Fibroblast of pulmonary artery (primary cell): ENCODE data around the gene TNFRSF14.

Experiments used
- DNase-seq: peaks from one replicate; pipeline ENCODE4 v3.0.0-alpha.2; 2010; ENCODE audit warnings: low read depth
- H3K4me3 ChIP-seq: replicated peaks from 2 replicates; pipeline ENCODE4 v1.5.1; 2011; ENCODE audit warnings: low read depth, mild to moderate bottlenecking, control low read depth, low read length, moderate library complexity
- TF ChIP-seq, protein P1 (sequence below): IDR thresholded peaks from 2 replicates; pipeline ENCODE4 v1.5.1; 2011; ENCODE audit warnings: mild to moderate bottlenecking, control low read depth, low read length, inconsistent platforms; ENCODE audit errors: missing control alignments

Gene TNFRSF14

GRCh38 chr1:2596530-2597333, 40.6 kb downstream of the TNFRSF14 start:
- TF ChIP-seq, protein P1, sequence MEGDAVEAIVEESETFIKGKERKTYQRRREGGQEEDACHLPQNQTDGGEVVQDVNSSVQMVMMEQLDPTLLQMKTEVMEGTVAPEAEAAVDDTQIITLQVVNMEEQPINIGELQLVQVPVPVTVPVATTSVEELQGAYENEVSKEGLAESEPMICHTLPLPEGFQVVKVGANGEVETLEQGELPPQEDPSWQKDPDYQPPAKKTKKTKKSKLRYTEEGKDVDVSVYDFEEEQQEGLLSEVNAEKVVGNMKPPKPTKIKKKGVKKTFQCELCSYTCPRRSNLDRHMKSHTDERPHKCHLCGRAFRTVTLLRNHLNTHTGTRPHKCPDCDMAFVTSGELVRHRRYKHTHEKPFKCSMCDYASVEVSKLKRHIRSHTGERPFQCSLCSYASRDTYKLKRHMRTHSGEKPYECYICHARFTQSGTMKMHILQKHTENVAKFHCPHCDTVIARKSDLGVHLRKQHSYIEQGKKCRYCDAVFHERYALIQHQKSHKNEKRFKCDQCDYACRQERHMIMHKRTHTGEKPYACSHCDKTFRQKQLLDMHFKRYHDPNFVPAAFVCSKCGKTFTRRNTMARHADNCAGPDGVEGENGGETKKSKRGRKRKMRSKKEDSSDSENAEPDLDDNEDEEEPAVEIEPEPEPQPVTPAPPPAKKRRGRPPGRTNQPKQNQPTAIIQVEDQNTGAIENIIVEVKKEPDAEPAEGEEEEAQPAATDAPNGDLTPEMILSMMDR = no peak
- no peak for DNase-seq
- no peak overlapping the region for H3K4me3 ChIP-seq

DNA sequence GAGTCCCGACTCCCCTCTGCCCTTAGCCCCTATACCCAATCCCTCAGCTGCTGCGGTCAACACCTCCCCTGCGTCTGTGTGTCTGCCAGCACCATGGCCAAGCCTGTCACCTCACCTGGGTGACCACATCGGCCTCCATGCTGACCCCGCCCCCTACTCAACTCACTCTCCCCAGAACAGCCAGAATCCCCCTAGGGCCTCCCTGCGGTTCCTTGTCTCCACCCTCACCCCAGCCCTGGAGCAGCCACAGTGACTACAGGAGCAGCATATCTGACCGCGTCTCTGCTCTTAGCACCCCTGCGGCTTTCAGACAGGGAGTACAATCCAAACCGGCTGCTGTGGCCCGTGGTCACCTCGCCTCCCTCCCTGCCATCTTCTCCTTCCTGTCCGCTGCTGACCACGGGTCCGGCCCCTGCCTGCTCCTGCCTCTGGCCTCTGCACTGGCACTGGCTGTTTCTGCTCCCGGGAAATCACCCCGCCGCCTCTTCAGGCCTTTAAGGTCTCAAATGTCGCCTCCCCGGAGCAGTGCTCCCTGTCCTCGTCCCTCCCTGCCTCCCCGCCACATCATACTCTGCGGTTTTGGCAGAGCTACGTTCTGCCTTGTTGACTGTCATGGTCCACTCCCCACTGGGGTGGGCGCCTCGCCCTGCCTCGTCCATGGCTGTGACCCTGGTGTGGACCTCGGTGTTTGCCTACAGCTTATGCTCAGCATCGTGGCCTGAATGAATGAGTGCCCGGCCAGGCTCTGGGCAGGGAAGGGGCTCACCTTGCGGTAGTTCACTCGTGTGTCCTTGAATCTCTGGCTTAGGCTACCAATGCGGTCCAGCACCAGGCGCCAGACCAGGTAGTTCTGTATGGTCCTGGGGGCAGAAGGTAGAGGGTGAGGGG, 41.5 kb downstream of the TNFRSF14 start:
- TF ChIP-seq, protein P1 = no peak
- DNase-seq = no peak
- H3K4me3 ChIP-seq = no peak overlapping the region

- no peak overlapping the region for H3K4me3 ChIP-seq
- TF ChIP-seq, protein P1 = no peak
- DNase-seq = no peak
Observed at GRCh38 chr1:2598329-2598931, 42.3 kb downstream of the TNFRSF14 start.

DNA sequence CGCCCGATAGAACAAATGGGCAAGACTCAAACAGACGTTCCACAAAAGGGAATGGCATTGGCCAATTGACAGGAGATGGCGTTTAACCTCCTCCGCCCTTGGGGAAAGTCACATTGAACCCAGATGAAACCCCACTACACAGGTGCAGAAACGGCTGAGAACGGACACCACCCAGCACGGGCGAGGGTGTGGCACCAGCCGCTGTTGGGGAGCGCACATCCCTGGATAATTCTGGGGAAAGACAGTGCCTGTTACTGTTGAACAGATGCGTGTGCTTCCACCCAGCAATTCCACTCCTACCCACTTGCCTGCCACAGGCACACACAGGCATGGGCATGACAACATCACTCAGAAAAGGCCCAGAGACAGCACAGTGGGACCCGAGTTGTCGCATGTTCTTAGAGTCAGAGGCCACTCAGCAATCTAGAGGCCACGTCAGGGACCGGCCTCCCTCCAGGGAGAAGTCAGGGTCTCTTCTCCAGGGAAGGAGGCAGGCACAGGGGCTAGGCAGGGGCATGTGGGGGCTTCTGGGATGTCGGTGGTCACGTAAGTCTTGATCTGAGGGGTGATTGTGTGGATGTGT, 45.6 kb downstream of the TNFRSF14 start:
- DNase-seq = no peak
- TF ChIP-seq, protein P1 = no peak

DNA sequence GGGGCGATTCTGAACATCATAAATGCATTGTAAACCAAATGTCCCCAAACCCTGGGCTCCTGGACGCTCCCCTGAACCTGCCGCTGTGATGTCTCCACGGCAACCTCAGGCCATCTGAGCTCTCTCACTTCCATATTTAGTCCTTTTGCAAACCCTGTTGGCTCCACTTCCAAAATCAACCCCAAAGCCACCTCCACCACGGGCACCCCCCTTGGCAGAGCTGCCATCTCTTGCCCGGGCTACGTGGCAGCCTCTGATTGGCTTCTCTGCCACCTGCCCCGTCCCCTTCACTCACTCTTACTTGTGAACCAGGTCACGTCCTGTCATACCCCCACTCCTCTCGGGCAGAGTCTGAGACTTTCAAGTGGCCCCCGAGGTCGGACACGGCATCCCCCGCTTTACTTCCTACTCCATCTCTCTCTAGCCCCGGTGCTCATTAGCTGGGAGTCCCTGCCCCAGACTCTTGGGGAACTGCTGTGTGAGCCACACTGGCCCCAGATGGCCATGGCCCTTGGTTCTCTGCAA, 46.2 kb downstream of the TNFRSF14 start:
- TF ChIP-seq, protein P1 = no peak
- no peak for DNase-seq
- no peak overlapping the region for H3K4me3 ChIP-seq

More for the DNA sequence above, 45.6 kb downstream of the TNFRSF14 start:
- H3K4me3 ChIP-seq = no peak overlapping the region

DNA sequence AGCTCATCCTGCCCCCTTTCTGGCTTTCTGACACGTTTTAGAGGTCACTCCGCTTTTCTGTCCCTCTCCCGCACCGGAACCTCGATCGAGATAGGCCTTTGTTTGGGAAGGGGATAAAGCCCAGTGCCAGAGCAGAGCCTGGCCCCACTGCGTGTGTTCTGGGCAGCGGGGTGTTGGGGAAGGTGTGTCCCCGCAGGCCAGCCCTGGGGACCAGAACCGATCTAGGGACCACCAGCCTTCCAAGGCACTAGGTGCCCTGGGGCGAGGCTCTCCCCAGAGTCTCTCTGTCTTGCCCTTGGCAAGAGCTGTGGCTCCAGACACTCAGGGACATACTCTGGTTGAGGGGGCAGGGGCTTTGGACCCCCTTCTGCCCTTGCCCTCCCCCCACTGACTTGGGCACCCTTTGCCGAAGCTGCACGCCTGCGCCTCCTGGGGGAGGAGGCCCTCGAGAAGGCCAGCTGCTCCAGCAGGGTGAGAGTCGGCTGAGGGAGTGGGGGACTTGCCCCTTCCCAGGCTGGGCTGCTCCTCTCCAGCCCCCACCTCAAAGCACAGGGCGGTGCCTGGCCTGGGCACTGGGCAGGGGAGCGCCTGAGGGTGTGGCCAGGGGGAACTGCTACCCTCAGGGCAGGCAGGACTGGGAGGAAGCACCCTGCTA, 46.8 kb downstream of the TNFRSF14 start:
- TF ChIP-seq, protein P1 = no peak
- H3K4me3 ChIP-seq = no peak overlapping the region
- no peak for DNase-seq
